ENCODE data around the gene OSGIN1.

DNA sequence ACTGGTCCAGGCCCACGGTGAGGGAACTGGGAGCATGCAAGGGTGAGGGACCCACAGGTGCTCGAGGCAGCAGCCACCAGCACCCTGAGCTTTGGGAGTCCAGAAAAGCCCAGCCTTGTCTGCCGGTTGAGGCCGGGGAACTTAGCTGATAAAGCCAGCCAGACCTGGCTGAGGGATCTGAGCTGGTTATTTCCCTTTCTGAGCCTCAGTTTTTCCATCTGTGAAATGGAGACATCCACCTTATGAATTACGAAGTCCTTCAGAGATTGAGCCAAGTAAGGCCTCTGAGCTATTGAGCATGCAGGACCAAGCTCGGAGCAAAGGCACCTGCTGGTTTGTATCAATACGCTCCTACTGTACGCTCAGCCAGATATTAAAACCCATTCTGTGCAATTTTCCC is 28.8 kb downstream of the OSGIN1 start:
- TF ChIP-seq, protein P1, sequence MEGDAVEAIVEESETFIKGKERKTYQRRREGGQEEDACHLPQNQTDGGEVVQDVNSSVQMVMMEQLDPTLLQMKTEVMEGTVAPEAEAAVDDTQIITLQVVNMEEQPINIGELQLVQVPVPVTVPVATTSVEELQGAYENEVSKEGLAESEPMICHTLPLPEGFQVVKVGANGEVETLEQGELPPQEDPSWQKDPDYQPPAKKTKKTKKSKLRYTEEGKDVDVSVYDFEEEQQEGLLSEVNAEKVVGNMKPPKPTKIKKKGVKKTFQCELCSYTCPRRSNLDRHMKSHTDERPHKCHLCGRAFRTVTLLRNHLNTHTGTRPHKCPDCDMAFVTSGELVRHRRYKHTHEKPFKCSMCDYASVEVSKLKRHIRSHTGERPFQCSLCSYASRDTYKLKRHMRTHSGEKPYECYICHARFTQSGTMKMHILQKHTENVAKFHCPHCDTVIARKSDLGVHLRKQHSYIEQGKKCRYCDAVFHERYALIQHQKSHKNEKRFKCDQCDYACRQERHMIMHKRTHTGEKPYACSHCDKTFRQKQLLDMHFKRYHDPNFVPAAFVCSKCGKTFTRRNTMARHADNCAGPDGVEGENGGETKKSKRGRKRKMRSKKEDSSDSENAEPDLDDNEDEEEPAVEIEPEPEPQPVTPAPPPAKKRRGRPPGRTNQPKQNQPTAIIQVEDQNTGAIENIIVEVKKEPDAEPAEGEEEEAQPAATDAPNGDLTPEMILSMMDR (IDR thresholded peaks at IDR 0.05; ENCODE audit: low read depth, low read length), result no peak
- TF ChIP-seq EZH2phosphoT487 (IDR thresholded peaks at IDR 0.05; ENCODE audit: low read depth), result no peak
